HG03442 (cell line): ENCODE measurements around the gene SGTB.

Experiments
- ATAC-seq: cut with Tn5 transposase; IDR thresholded peaks from one replicate; pipeline ENCODE4 v1.9.1; 2021; ENCODE audit warnings: mild to moderate bottlenecking, moderate library complexity; ENCODE audit not compliant: unreplicated experiment

SGTB gene

GRCh38 chr5:65721720-65722574, at the start of gene SGTB, which contains the start of gene NLN:
TSS of gene SGTB (minus strand) at chr5:65722109. CDS start at chr5:65720807, 1,302 bp downstream.
TSS of gene NLN (plus strand) at chr5:65722205. CDS start at chr5:65722374, 169 bp downstream.
- peak; percentile 90 for ATAC-seq

GRCh38 chr5:65771266-65771665, 49.4 kb upstream of the SGTB start:
- no peak for ATAC-seq

DNA sequence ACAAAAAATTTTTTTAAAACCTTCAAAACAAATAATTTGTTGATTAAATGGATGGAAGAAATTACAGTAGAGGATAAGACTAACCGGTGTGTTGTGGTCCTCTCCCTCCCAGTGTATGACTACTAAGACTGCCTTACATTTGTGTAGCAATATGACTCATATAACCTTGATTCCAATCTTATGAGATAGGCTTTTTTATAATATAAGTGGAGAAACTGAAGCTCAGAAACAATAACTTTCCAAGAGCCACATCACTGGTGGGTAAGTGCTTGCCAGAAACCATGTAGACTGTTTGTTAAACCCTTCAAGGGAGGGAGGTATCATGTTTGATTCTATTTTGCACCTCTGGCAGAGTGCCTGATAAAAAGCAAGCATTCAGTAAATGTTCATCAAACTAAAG, 47.6 kb upstream of the SGTB start:
- ATAC-seq, result no peak

DNA sequence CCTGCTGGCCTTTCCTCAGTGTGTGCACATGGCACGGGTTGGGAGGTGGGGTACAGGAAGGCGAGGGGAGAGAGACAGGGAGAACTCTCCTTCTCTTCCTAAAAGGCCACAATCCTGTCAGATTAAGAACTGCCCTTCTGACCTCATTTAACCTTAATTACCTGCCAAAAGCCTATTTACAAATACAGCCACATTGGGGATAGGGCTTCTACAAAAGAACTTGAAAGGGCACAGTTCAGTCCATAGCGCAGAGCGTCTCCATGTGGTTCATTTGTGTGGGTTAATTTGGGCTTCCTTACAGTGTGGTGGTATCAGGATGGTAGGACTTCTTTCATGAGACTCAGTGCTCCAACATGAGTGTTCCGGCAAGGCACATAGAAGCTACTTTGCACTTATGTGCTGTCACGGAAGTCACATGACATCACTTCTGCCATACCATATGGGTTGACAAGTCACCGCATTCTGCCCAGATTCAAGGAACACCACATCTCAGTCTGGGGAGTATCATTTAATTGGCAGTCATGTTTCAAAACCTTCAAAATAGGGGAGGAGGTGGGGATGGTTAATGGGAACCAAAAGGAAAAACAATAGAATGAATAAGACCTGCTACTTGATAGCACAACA, 46.9 kb upstream of the SGTB start:
- ATAC-seq, result no peak

DNA sequence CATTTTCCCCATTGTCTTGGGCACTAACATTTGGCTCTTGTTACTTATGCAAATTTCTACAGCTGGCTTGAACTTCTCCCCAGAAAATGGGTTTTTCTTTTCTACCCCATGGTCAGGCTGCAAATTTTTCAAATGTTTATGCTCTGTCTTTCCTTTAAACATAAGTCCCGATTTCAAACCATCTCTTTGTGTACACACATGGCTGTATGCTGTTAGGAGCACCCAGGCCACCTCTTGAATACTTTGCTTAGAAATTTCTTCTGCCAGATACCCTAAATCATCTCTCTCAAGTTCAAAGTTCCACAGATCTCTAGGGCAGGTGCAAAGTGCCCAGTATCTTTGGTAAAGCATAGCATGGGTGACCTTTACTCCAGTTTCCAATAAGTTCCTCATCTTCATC, 45.7 kb upstream of the SGTB start:
- ATAC-seq, result no peak

- no peak for ATAC-seq
These were observed 44.9 kb upstream of the SGTB start for GRCh38 chr5:65766781-65767180.

DNA sequence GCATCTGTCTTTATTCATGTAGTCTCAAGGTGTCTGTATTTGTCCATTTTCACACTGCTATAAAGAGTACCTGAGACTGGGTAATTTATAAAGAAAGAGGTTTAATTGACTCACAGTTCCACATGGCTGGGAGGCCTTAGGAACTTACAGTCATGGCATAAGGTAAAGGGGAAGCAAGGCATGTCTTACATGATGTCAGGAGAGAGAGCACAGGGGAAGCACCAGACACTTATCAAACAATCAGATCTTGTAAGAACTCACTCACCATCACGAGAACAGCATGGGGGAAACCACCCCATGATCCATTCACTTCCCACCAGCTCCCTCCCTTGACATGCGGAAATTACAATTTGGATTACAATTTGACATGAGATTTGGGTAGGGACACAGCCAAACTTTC, 44.3 kb upstream of the SGTB start:
- no peak for ATAC-seq

- ATAC-seq, result no peak
These were observed 43.7 kb upstream of the SGTB start for GRCh38 chr5:65765582-65765981.

DNA sequence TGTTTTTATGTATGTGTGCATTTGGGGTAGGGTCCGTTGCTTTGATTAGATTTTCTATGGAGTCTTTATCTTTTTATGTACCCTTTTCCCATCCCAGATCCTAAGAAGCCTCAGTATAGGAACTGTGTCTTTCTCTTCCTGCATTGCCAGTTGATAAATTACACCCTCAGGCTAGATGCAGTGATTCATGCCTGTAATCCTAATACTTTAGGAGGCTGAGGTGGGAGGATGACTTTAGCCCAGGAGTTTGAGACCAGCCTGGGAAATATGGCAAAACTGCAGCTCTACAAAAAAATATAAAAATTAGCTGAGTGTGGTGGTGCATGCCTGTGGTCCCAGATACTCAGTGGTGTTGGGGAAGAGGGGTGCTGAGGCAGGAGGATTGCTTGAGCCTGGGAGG, 40.3 kb upstream of the SGTB start:
- ATAC-seq, result no peak

- peak; percentile 61 for ATAC-seq
These were observed 38.8 kb upstream of the SGTB start for GRCh38 chr5:65760504-65761275.

GRCh38 chr5:65758546-65759144, 36.7 kb upstream of the SGTB start:
- no peak for ATAC-seq

DNA sequence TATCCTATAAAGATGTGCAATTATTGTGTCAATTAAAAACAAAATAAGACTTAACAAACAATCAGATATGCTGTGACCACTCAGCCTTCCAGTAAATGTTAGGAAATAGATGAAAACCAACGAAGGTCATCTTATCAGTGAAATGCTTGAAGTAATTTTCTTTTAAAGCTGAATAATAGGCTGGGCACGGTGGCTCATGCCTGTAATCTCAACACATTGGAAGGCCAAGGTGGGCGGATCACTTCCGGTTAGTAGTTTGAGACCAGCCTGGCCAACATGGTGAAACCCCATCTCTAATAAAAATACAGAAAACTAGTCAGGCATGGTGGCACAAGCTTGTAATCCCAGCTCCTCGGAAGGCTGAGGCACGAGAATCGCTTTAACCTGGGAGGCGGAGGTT, 31.3 kb upstream of the SGTB start:
- ATAC-seq, result no peak

DNA sequence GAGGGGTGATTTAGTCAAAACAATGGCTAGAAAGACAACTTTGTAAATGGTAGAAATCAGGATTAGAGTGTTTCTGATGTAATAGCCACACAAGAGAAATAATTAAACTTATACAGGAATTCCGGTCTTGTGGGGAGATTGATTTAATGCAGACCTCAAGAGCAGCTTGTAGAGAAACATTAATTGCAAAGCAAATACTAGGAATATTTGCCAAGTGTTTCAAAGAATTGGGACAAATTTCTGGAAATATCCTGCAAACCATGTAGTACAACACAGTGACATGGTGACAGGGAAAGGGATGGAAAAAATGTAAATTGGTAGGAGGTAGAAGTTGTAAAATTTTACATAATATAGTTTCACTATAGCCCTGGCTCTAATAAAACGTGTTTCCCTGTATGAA, 29.0 kb upstream of the SGTB start:
- ATAC-seq, result no peak

GRCh38 chr5:65749956-65750355, 28.0 kb upstream of the SGTB start:
- ATAC-seq, result no peak

DNA sequence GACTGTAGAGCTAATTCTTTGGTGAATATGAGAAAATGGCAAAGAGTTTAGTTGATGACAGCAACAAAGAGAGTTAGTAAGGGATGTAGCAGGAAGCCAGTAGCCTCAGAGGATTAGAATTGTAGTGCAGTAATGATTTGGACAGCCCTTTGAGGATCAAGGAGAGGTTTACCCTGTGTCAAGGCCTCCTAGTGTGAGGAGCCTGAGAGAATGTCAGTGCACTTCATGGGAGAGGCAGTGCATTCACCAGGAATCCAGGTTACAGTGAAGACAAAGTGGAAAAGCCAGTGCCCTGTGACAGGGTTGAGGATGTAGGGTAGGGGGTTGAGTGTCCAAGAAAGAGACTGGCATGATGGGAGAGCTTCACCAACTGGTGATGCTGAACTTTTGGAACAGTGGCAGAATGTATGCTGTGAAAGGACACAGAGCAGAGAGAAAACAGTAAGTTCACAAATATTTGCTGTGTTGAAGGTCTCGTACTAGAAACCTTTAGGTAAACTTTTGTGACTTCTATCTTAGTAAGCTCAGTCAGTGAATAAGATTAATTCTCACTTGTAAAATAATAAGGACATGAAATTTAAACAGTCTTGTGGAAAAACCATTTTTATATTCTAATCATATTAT, 27.4 kb upstream of the SGTB start:
- no peak for ATAC-seq

- peak; percentile 91 for ATAC-seq
These were observed 20.8 kb upstream of the SGTB start for GRCh38 chr5:65742565-65743231.

DNA sequence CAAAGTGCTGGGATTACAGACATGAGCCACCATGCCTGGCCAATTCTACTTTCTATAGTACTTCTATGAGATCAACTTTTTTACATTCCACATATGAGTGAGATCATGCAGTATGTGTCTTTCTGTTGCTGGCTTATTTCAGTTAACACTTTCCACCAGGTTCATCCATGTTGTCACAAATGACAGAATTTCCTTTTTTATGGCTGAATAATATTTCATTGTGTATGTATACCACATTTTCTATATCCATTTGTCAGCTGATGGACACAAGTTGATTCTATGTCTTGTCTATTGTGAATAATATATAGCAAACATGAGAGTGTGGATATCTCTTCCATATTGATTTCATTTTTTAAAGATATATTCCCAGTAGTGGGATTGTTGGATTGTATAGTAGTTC, 17.3 kb upstream of the SGTB start:
- ATAC-seq, result no peak

DNA sequence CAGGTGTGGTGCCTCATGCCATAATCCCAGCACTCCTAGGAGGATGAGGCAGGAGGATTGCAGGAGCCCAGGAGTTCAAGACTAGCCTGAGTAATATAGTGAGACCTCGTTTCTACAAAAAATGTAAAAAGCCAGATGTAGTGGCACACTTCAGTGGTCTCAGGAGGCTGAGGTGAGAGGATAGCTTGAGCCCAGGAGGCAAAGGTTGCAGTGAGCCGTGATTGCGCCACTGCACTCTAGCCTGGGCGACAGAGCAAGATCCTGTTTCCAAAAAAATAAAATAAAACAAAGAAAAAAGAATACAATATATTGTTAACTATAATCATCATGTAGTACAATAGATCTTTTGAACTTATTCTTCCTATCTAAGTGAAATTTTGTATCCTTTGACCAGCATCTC, 16.4 kb upstream of the SGTB start:
- no peak for ATAC-seq

- no peak for ATAC-seq
These were observed 15.9 kb upstream of the SGTB start for GRCh38 chr5:65737842-65738241.

DNA sequence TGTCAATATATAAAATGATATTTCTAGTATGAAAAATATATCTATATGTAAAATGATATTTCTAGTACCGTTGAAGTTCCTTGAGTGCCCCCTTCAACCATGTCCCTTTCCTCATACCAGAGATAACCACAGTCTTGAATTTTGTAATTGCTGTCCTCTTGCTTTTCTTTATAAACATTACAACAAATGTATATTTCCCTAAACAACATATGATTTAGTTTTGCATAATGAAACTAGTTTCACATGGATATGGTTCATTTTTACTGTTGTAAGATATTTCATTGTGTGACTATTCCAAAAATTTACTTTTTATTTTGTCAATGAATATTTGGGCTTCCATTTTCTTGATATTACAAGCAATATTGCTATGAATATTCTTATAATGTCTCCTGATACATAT, 14.1 kb upstream of the SGTB start:
- no peak for ATAC-seq
